RWPE1 (cell line): ENCODE results near the gene PPM1N.

ENCODE experiments used
- CTCF ChIA-PET: fragments of 350-600 bp; sonication (Branson Sonifier 250); formaldehyde crosslinking; extraction: SDS; loops from one replicate; lab custom pipeline; 2021; lab: Yijun Ruan, JAX
- POLR2A ChIA-PET: fragments of 400-600 bp; formaldehyde crosslinking; extraction: SDS; loops from one replicate; lab custom pipeline; 2020; ENCODE audit warnings: antibody characterized with exemption; ENCODE audit not compliant: low non-redundant PET; lab: Yijun Ruan, JAX
- DNase-seq: peaks from one replicate; pipeline ENCODE4 v3.0.0; 2012; ENCODE audit warnings: low spot score
- H3K27ac ChIP-seq: fragments of 450-650 bp; 2 replicates; pipeline ENCODE4 v1.5.1; 2017
- CTCF ChIP-seq: fragments of 450-650 bp; conservative IDR thresholded peaks from 2 replicates; pipeline ENCODE4 v1.5.1; 2017; ENCODE audit warnings: low read depth, mild to moderate bottlenecking

The PPM1N gene

GRCh38 chr19:45492627-45493470 is 5.4 kb upstream of the PPM1N start:
- no peak for DNase-seq
- TF ChIP-seq CTCF, result no peak
- H3K27ac ChIP-seq, result peak overlapping the region; percentile 26; the same call in 1 of the 2 replicates
- POLR2A ChIA-PET, result no interaction called here
- CTCF ChIA-PET, result no interaction called here

- POLR2A ChIA-PET, result no interaction called here
- no peak for TF ChIP-seq CTCF
- CTCF ChIA-PET, result interaction anchor here (0.6 to 1.5 kb wide), 6 partner anchors 9 to 157 kb away, joined by 3 to 11 read pairs (median 5); no protein-coding TSS in a partner anchor
- no peak overlapping the region for H3K27ac ChIP-seq
- no peak for DNase-seq
Measured at GRCh38 chr19:45494261-45494916, 3.9 kb upstream of the PPM1N start.

GRCh38 chr19:45495178-45495577 is 3.1 kb upstream of the PPM1N start:
- no peak for TF ChIP-seq CTCF
- ChIA-PET CTCF (interaction anchor here (1.1 to 2.1 kb wide), 6 partner anchors 8 to 56 kb away, joined by 3 to 15 read pairs (median 8); no protein-coding TSS in a partner anchor), POLR2A (no interaction called here)
- H3K27ac ChIP-seq, result no peak overlapping the region
- DNase-seq, result no peak

GRCh38 chr19:45496349-45496953 is 1.8 kb upstream of the PPM1N start:
- TF ChIP-seq CTCF, result no peak
- peak overlapping the region; percentile 64 for H3K27ac ChIP-seq
- CTCF ChIA-PET, result interaction anchor here (2.1 kb wide), 1 partner anchor 11 kb away, joined by 15 read pairs; no protein-coding TSS in a partner anchor
- POLR2A ChIA-PET, result interaction anchor here (0.5 kb wide), 1 partner anchor 19 kb away, joined by 8 read pairs; no protein-coding TSS in a partner anchor
- DNase-seq, result no peak

GRCh38 chr19:45497791-45498190 is 452 bp upstream of the PPM1N start:
- DNase-seq, result no peak
- ChIA-PET POLR2A (interaction anchor here (0.6 kb wide), 1 partner anchor 119 kb away, joined by 3 read pairs; no protein-coding TSS in a partner anchor), CTCF (interaction anchor here (0.6 to 1.8 kb wide), 4 partner anchors 58 to 353 kb away, joined by 4 to 5 read pairs (median 4); no protein-coding TSS in a partner anchor)
- no peak for TF ChIP-seq CTCF
- no peak overlapping the region; the same call in 1 of the 2 replicates for H3K27ac ChIP-seq
